SK-N-MC (cell line): ENCODE data around the gene SMIM3.

Source experiments
- EZH2 ChIP-seq: fragments of 200-600 bp; sonication (generic); IDR thresholded peaks from one replicate; pipeline ENCODE4 v1.6.1; 2017; ENCODE audit warnings: antibody characterized with exemption
- FOXP2 ChIP-seq: optimal IDR thresholded peaks from 2 replicates; pipeline ENCODE3; 2011; ENCODE audit warnings: mild to moderate bottlenecking, moderate library complexity; ENCODE audit not compliant: insufficient read depth; ENCODE audit errors: extremely low read length, control extremely low read depth
- POLR2AphosphoS5 ChIP-seq: IDR thresholded peaks from 2 replicates; pipeline ENCODE4 v1.6.1; 2012; ENCODE audit warnings: mild to moderate bottlenecking, low read depth, low read length, borderline replicate concordance

GRCh38 chr5:150786876-150787275, 8.3 kb downstream of the SMIM3 start:
- TF ChIP-seq EZH2 (no peak), POLR2AphosphoS5 (no peak), FOXP2 (no peak)
